ENCODE measurements around the gene ARHGAP23.
A peak's percentile ranks its signal among the peaks of the same experiment; 100 is the strongest.
"Not testable (repeated sequence)": the region's sequence is repeated elsewhere in the genome, so short reads cannot be mapped to it uniquely, and the experiment has no call there.

Gene ARHGAP23

DNA sequence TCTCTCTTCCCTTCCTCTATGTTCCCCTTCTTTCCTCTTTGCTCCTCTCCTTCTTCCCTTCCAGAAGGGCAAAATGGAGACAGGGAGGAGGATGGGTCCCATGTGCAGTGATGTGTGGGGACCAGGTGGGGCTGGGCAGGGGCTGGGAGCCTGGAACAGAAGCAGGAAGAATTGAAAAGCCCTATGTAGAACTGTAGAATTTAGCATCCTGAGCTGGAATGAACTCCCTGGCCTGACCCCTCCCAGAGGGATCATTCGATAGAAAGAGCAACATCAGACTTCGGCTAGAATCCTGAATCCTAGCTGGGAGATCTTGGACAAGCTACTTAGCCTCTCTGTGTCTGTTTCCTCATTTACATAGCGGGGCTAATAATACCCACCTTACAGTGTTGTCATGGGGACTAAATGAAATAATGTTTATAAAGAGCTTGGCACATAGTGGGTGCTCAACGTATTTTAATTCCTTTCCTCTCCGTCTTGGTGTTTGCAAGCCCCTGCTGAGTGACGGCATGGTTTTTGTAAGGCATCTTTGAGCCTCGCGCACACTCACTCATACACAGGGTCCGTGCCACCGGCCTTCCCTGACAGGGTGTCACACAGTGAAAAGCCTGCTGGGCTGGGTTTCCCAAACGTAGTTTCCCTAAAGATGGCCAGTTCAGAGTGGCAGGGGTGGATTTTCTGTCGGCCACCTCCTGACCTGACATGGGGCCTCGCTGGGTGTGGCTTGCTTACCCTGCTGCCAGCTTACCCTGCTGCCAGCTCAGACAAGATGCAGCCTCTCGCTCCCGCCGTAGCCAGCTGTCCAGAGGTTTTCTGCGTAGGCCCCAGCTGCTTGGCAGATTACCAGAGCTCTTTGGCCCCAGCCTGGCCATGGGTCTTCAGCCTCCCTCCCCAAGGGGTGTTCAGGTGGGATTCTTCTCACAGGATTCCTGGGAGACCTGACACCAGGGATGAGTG is 6.1 kb upstream of the ARHGAP23 start:
- DNase-seq = no peak

GRCh38 chr17:38424297-38424972 is 3.8 kb upstream of the ARHGAP23 start:
- DNase-seq = no peak

DNA sequence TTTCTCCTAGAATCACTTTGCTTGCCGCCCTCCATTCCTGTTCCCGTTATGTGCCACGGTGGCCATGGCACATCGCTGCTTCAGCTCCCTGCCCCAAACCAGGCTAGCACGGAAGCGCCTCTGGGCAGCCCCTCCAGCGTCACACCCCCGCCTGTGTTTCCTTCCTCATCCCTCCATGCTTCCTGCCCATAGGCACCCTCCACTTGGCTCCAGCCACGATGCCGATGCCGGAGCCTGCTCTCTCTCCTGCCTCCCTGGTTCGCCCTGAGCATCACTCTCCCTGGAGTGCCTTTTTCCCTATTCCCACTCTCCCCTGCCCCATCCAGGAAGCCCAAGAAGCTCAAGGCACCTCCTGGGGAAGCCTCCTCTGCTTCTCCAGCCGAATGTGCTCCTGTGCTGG is 3.2 kb upstream of the ARHGAP23 start:
- no peak for DNase-seq

DNA sequence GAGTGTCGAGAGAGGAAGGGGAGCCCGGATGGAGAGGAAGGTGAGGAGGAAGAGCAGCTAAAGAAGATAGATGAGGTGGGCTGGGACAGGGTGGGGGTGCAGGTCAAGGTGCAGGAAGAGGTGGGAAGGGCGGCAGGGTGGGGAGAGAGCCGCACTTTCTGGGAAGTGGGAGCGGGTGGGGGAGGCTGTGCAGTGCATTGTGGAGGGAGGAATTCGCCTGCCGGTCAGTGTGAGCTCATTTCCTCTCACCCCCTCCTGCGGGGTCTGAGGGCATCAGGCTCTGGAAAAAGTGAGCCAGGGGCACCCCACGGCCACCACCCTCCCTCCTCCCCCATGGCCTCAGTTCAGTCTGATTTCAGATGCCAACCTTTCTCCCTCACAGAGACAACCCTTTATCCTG is 2.5 kb upstream of the ARHGAP23 start:
- DNase-seq = no peak

DNA sequence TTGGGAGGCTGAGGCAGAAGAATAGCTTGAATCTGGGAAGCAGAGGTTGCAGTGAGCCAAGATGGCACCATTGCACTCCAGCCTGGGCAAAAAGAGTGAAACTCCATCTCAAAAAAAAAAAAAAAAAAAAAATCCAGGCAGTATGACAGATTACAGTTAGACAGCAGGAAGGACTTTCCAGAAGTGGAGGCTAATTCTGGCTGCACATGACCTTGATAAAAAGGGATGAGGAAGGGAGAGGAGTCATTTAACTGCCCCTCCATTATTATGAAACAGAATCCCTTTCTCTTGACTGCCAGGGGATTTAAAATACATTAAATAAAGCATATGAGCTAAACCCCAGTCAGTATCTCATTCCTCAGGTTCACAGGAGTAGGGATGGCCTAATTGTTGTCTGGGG is 1.8 kb upstream of the ARHGAP23 start:
- DNase-seq = no peak

DNA sequence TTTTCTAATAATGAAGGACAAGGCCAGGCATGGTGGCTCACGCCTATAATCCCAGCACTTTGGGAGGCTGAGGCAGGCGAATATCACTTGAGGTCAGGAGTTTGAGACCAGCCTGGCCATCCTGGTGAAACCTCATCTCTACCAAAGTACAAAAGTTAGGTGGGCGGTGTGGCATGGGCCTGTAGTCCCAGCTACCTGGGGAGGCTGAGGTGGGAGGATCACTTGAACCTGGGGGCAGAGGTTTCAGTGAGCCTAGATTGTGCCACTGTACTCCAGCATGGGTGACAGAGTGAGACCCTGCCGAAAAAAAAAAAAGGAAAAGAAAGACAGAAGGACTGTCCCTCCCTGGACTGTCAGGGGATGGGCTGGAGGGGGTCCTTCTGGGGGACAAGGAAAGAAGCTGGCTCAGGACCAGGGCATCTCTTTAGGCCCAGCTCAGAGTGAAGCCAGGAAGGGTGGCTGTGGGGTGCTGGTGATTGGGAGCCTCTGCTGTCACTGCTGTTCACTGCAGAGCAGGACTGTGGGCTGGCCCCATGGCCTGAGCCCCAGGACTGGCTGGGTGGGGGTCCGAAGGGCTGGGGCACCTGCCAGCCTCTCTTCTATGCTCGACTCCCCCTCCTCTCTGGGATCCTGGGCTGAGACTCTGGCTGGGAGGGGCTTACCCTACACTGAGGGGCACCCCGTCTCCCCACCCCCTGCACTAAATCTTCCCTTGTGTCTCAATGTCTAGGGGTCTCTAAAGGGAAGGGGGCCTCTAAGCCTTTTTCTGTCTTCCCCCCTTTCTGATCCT is 909 bp upstream of the ARHGAP23 start:
- DNase-seq = no peak

GRCh38 chr17:38428643-38429371 is 543 bp downstream of the ARHGAP23 start:
- peak; percentile 50 for DNase-seq

GRCh38 chr17:38429476-38430100 is 1.3 kb downstream of the ARHGAP23 start:
- no peak for DNase-seq

DNA sequence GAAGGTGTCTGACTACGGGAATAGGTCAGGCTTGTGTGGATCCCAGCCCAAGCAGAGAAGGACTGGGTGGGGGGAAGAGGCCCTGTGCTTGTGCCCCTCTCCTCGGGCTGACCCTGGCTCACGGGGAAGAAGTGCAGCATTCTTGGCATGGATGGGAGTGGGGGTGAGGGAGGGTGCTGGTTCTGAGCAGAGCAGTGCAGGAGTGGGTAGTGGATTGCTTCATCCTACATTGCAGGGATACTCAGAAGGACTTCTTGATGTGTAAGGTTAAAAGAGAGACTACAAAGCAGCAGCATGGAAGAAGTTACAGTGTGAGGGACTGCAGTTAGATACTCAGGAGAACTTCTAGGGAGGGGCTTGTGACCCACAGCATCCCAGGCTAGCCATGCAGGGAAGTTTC is 2.1 kb downstream of the ARHGAP23 start:
- no peak for DNase-seq

DNA sequence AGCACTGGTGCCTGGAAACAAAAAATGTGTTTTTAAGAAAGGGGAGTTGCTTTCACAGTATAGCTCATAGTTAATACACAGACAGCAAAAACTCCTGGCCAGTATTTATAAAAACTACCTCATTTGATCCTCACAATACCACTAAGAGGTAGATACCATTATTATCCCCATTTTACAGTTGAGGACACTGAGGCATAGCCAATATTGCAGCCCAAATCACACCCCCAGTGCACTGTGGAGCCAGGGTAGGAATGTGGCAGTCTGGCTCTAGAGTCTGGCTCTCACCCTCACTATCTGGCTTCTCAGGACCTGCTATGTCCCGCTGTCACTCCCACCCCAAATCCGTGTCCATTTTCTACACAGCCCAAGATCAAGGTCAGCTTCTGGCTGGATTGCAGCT is 2.6 kb downstream of the ARHGAP23 start:
- no peak for DNase-seq

GRCh38 chr17:38431346-38432145 is 3.3 kb downstream of the ARHGAP23 start:
- DNase-seq = no peak

- DNase-seq = no peak
Measured at GRCh38 chr17:38434178-38434665, 6.0 kb downstream of the ARHGAP23 start.

DNA sequence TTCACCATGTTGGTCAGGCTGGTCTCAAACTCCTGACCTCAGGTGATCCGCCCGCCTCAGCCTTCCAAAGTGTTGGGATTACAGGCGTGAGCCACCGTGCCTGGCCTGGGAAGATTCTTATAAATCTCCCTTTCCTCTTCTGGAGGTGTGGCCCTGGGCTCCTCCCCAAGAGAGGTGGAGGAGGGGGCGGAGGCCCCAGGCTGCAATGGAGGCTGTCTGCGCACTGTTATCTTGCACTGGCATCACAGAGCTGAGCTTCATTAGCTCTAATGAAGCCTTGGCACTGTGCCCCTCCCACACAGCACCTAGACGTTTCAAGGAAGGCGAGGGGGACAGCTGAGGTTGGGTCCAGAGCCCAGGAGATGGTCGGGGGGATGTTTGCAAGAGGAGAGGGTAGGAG is 7.5 kb downstream of the ARHGAP23 start:
- no peak for DNase-seq

- DNase-seq = no peak
Measured at GRCh38 chr17:38436386-38436785, 8.1 kb downstream of the ARHGAP23 start.

- not testable (repeated sequence) for DNase-seq
Measured at GRCh38 chr17:38437313-38437712, 9.0 kb downstream of the ARHGAP23 start.

- DNase-seq = no peak
Measured at GRCh38 chr17:38439436-38439835, 11.2 kb downstream of the ARHGAP23 start.

- no peak for DNase-seq
Measured at GRCh38 chr17:38440614-38441397, 12.5 kb downstream of the ARHGAP23 start.

- no peak for DNase-seq
Measured at GRCh38 chr17:38441429-38442061, 13.3 kb downstream of the ARHGAP23 start.

DNA sequence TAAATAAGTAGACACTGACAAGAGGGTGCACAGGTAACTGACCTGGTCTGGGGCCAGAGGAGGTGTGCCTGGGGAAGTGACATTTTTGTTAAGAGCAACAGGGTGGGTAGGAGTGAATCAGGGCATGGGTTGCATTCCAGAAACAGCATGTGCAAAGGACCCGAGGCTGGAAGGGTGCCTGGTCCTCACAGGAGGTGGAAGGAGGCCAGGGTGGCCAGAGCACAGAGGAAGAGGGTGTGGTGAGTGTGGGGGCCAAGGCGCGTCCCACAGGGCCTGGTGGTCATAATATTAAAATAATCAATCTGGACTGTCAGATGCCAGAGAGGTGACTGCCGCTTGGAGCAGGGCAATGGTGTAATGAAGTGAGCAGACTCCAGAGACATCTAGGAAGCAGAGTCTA is 14.3 kb downstream of the ARHGAP23 start:
- DNase-seq = no peak
